H1 (cell line): ENCODE results near the gene DPYSL4. TPM values are rescaled to one million over a fixed set of nuclear protein-coding genes. Genes with fewer than 3 reads are reported as not detected.
A peak's percentile ranks its signal among the peaks of the same experiment; 100 is the strongest.

Experiments
- CTCF ChIA-PET: fragments of 300-600 bp; sonication (Branson Sonifier 250); formaldehyde crosslinking; loops from one replicate; lab custom pipeline; 2021; ENCODE audit not compliant: partially characterized antibody; lab: Charles Lee
- POLR2A ChIA-PET: fragments of 300-600 bp; sonication (Branson Sonifier 250); formaldehyde crosslinking; loops from one replicate; lab custom pipeline; 2021; ENCODE audit warnings: inconsistent platforms; ENCODE audit not compliant: partially characterized antibody; lab: Charles Lee
- DNase-seq, 2 experiments: peaks; one replicate each; pipeline versions ENCODE4 v3.0.0 to v3.0.0-alpha.2; 2010 to 2022; ENCODE audit warnings: low spot score in 2 of 2, low read depth in 1 of 2, mixed read lengths in 1 of 2
- FAIRE-seq: peaks from 2 replicates; lab custom pipeline; 2011; peaks lifted over from hg19 to GRCh38; lab: Jason Lieb, UNC
- H2AFZ ChIP-seq: 2 replicates; pipeline ENCODE4 v1.8.1; 2012; ENCODE audit warnings: low read length, inconsistent platforms
- H2AK5ac ChIP-seq: 2 replicates; pipeline ENCODE4 v1.6.1; 2013; ENCODE audit warnings: low read depth, low read length
- H2BK120ac ChIP-seq: replicated peaks from 2 replicates; pipeline ENCODE3; 2013; ENCODE audit warnings: low read depth, low read length, inconsistent platforms
- H2BK12ac ChIP-seq: 2 replicates; pipeline ENCODE4 v1.6.1; 2013; ENCODE audit warnings: low read depth, low read length
- H2BK15ac ChIP-seq: 2 replicates; pipeline ENCODE4 v1.6.1; 2013; ENCODE audit warnings: low read length
- H2BK20ac ChIP-seq: 2 replicates; pipeline ENCODE4 v1.6.1; 2013; ENCODE audit warnings: low read length
- H2BK5ac ChIP-seq: 2 replicates; pipeline ENCODE4 v1.6.1; 2013; ENCODE audit warnings: low read depth, low read length
- H3K14ac ChIP-seq: 2 replicates; pipeline ENCODE4 v1.6.1; 2013; ENCODE audit warnings: inconsistent platforms; ENCODE audit not compliant: insufficient read length
- H3K18ac ChIP-seq: 2 replicates; pipeline ENCODE4 v1.6.1; 2013; ENCODE audit warnings: low read length; ENCODE audit errors: extremely low read depth
- H3K23ac ChIP-seq: 2 replicates; pipeline ENCODE4 v1.6.1; 2013; ENCODE audit warnings: inconsistent platforms; ENCODE audit not compliant: insufficient read length
- H3K23me2 ChIP-seq: 2 replicates; pipeline ENCODE4 v1.6.1; 2013; ENCODE audit warnings: low read depth, low read length
- H3K27ac ChIP-seq: 2 replicates; pipeline ENCODE4 v1.6.1; 2011; ENCODE audit warnings: low read depth, low read length, inconsistent platforms
- H3K27me3 ChIP-seq, 4 experiments: replicated peaks in 1 of 4; 1 replicate in 1 of 4; 2 replicates in 3 of 4; pipeline versions ENCODE4 v1.6.1 to v1.8.1; 2011 to 2013; ENCODE audit warnings: low read length in 3 of 4, mild to moderate bottlenecking in 3 of 4, inconsistent platforms in 2 of 4, mixed read lengths in 2 of 4, moderate library complexity in 1 of 4; ENCODE audit not compliant: control insufficient read depth in 3 of 4, insufficient read depth in 3 of 4; ENCODE audit errors: extremely low read depth in 1 of 4
- H3K36me3 ChIP-seq, 4 experiments: 2 replicates each; pipeline versions ENCODE4 v1.6.1 to v1.8.1; 2011 to 2013; ENCODE audit warnings: mild to moderate bottlenecking in 4 of 4, low read length in 3 of 4, moderate library complexity in 2 of 4, control low read depth in 1 of 4, inconsistent platforms in 1 of 4; ENCODE audit not compliant: insufficient read depth in 4 of 4, control insufficient read depth in 2 of 4
- H3K4ac ChIP-seq: replicated peaks from 2 replicates; pipeline ENCODE3; 2013; ENCODE audit warnings: low read length, low read depth, mixed read lengths, inconsistent platforms; ENCODE audit not compliant: insufficient read length
- H3K4me1 ChIP-seq, 4 experiments: replicated peaks in 1 of 4; 1 replicate in 1 of 4; 2 replicates in 3 of 4; pipeline versions ENCODE4 v1.6.1 to v1.8.1; 2011 to 2013; ENCODE audit warnings: low read length in 3 of 4, inconsistent platforms in 2 of 4, mixed read lengths in 1 of 4; ENCODE audit not compliant: insufficient read depth in 4 of 4, control insufficient read depth in 3 of 4
- H3K4me2 ChIP-seq, 2 experiments: 2 replicates each; pipeline versions ENCODE4 v1.6.1 to v1.8.1; 2011 to 2013; ENCODE audit warnings: low read depth in 2 of 2, low read length in 2 of 2, control low read depth in 1 of 2, inconsistent platforms in 1 of 2, mild to moderate bottlenecking in 1 of 2; ENCODE audit not compliant: insufficient read depth in 1 of 2
- H3K4me3 ChIP-seq, 4 experiments: fragments of 200-600, 300-600 bp in 1 of 4; sonication (generic), shearing (Covaris generic), sonication (Bioruptor Twin) in 1 of 4; 2 replicates each; pipeline versions ENCODE4 v1.5.1 to v1.8.1; 2011 to 2016; ENCODE audit warnings: low read length in 4 of 4, low read depth in 3 of 4, control low read depth in 2 of 4, inconsistent platforms in 2 of 4, mild to moderate bottlenecking in 2 of 4, mixed read lengths in 1 of 4, moderate library complexity in 1 of 4; ENCODE audit not compliant: insufficient read depth in 2 of 4; ENCODE audit errors: extremely low read depth in 1 of 4
- H3K56ac ChIP-seq: replicated peaks from 2 replicates; pipeline ENCODE3; 2013; ENCODE audit warnings: low read depth, mild to moderate bottlenecking, mixed read lengths, low read length, inconsistent platforms; ENCODE audit not compliant: insufficient read length
- H3K79me1 ChIP-seq: 2 replicates; pipeline ENCODE4 v1.6.1; 2013; ENCODE audit warnings: low read depth, low read length, control low read depth
- H3K79me2 ChIP-seq, 2 experiments: 2 replicates each; pipeline versions ENCODE4 v1.6.1 to v1.8.1; 2012 to 2013; ENCODE audit warnings: low read length in 2 of 2, mild to moderate bottlenecking in 2 of 2, inconsistent platforms in 1 of 2; ENCODE audit not compliant: insufficient read depth in 2 of 2, control insufficient read depth in 1 of 2
- H3K9ac ChIP-seq, 4 experiments: replicated peaks in 1 of 4; 1 replicate in 1 of 4; 2 replicates in 3 of 4; pipeline versions ENCODE4 v1.6.1 to v1.8.1; 2011 to 2013; ENCODE audit warnings: low read depth in 3 of 4, low read length in 3 of 4, control low read depth in 2 of 4, mild to moderate bottlenecking in 2 of 4, moderate library complexity in 2 of 4, inconsistent platforms in 1 of 4; ENCODE audit errors: extremely low read depth in 1 of 4
- H3K9me3 ChIP-seq, 2 experiments: 2 replicates each; pipeline versions ENCODE4 v1.6.1 to v1.8.1; 2012 to 2013; ENCODE audit warnings: mild to moderate bottlenecking in 2 of 2, moderate library complexity in 2 of 2, control low read depth in 1 of 2, inconsistent platforms in 1 of 2, low read depth in 1 of 2, low read length in 1 of 2, mixed read lengths in 1 of 2; ENCODE audit not compliant: insufficient read depth in 2 of 2
- H4K20me1 ChIP-seq, 2 experiments: replicated peaks in 1 of 2; 2 replicates each; pipeline versions ENCODE3 to v1.8.1; 2011 to 2013; ENCODE audit warnings: inconsistent platforms in 2 of 2, low read length in 2 of 2, mild to moderate bottlenecking in 1 of 2; ENCODE audit not compliant: insufficient read depth in 2 of 2, control insufficient read depth in 1 of 2
- H4K5ac ChIP-seq: 2 replicates; pipeline ENCODE4 v1.6.1; 2013; ENCODE audit warnings: low read length, low read depth, mixed read lengths, inconsistent platforms; ENCODE audit not compliant: insufficient read length
- H4K8ac ChIP-seq: 2 replicates; pipeline ENCODE4 v1.8.0; 2013; ENCODE audit warnings: mild to moderate bottlenecking, moderate library complexity, low read length, inconsistent platforms; ENCODE audit not compliant: insufficient read depth; ENCODE audit errors: extremely low read depth
- H4K91ac ChIP-seq: replicated peaks from 2 replicates; pipeline ENCODE3; 2013; ENCODE audit warnings: low read length, mixed read lengths, inconsistent platforms; ENCODE audit not compliant: insufficient read length
- CBX8 ChIP-seq: fragments of 300-800, 300-1000 bp; sonication (generic); IDR thresholded peaks from 2 replicates; pipeline ENCODE4 v1.7.1; 2016; ENCODE audit warnings: low read depth, low read length, borderline replicate concordance
- RFX5 ChIP-seq: IDR thresholded peaks from 2 replicates; pipeline ENCODE4 v1.6.1; 2011; ENCODE audit warnings: low read depth, low read length, improper control_type of control experiment, borderline replicate concordance
- RNF2 ChIP-seq: fragments of 200-900, 300-1000 bp; sonication (generic); IDR thresholded peaks from 2 replicates; pipeline ENCODE4 v1.7.1; 2016; ENCODE audit warnings: borderline replicate concordance, low read depth, mild to moderate bottlenecking, antibody characterized with exemption, low read length; ENCODE audit not compliant: poor library complexity, severe bottlenecking; ENCODE audit errors: missing control alignments
- WGBS, 2 experiments: shearing (Covaris generic) in 1 of 2; methylation state at CpG; one replicate each; pipeline versions ENCODE4 v1.1.6 to v1.1.7; 2013 to 2015; ENCODE audit warnings: low lambda C conversion rate in 2 of 2, mixed read lengths in 2 of 2, inconsistent platforms in 1 of 2, low coverage in 1 of 2, missing lambda C conversion rate in 1 of 2; ENCODE audit not compliant: insufficient replicate concordance in 2 of 2, insufficient coverage in 1 of 2, insufficient read length in 1 of 2; ENCODE audit errors: extremely low coverage in 1 of 2, missing lambda C conversion rate in 1 of 2; 5-methylcytosine and 5-hydroxymethylcytosine counted together
- polyA plus RNA-seq, 7 experiments: library from polyadenylated mRNA; depleted of rRNA in 3 of 7; stranded (reverse) in 5 of 7; unstranded in 2 of 7; fragments of >200 nt in 5 of 7; fragments of 200-250 nt in 2 of 7; gene quantifications; 1 replicate in 5 of 7; 2 replicates in 1 of 7; 4 replicates in 1 of 7; pipeline versions ENCODE4 v1.2.1 to v1.2.3, GENCODE V29; 2011 to 2013; ENCODE audit warnings: missing spikeins in 2 of 7, mixed read lengths in 2 of 7
- total RNA-seq: library from RNA; stranded (reverse); fragmentation: NEBNext Ultra II Directional; extraction: Animal tissue kit (Norgen Biotek cat#: 25700); gene quantifications from 2 replicates; pipeline ENCODE4 v1.2.1, GENCODE V29; 2021
- TF ChIP-seq, protein P1 (sequence below): IDR thresholded peaks from 2 replicates; pipeline ENCODE4 v1.6.1; 2012; ENCODE audit warnings: inconsistent platforms

DPYSL4 gene
- total and polyA plus RNA-seq, 2 of the 8 experiments (the other 6 are each of a cell fraction or from before 2014, with no cell fraction given): 12.9 to 15.2 TPM

DNA sequence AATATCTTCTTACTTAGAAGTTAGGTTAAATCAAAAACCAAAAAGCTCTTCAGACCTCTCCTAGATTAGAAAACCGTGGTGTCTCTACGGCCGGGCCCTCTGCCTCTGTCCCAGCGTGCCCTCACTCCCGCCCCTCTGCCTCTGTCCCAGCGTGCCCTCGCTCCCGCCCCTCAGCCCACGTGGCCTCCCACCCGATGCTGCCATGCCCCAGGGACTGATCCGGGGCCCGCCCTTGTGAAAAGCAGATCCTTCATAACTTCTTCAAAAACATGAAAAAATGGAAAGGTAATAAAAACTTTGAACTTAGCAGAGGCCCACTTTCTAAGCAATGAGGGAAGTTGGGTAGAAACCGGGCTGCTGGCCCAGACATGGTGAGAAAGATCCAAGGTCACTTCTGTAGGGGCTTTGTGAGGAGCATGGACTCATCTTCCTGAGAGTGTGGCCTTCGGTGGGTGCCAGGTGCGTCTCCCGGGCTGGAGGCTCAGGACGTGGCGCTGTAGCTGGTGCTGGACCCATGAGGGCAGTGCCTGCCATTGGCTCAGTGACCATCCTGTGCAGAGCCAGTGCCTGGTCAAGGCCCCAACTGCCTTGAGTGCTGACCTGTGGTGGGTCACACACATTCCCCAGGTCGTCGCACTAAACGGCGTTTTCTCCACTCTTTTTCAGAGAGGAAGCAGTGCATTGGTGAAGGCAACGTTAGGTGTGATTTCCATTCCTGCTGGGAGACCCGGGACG is 4.9 kb upstream of the DPYSL4 start:
- H3K9ac ChIP-seq: no peak overlapping the region
- H2BK12ac ChIP-seq: no peak overlapping the region
- no peaks in the 10 kb centered on the region for H3K79me2 ChIP-seq
- H3K36me3 ChIP-seq: no peaks in the 10 kb centered on the region
- H2BK120ac ChIP-seq: no peak overlapping the region
- H4K20me1 ChIP-seq: peaks cover 0 to 5% of the 10 kb centered on the region in 2 experiments
- H3K18ac ChIP-seq: peak overlapping the region; percentile 13; the same call in 1 of the 2 replicates
- no peaks in the 10 kb centered on the region; a peak in 1 of 4 replicates for H3K9me3 ChIP-seq
- TF ChIP-seq RNF2: no peak
- TF ChIP-seq RFX5: no peak
- no peak for TF ChIP-seq CBX8
- TF ChIP-seq, protein P1, sequence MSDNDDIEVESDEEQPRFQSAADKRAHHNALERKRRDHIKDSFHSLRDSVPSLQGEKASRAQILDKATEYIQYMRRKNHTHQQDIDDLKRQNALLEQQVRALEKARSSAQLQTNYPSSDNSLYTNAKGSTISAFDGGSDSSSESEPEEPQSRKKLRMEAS: no peak
- H3K79me1 ChIP-seq: peaks cover 6% of the 10 kb centered on the region
- peaks cover 19 to 31% (median 24%) of the 10 kb centered on the region in 4 experiments for H3K27me3 ChIP-seq
- CTCF ChIA-PET: interaction anchor here (0.8 to 1.1 kb wide), 2 partner anchors 39 to 171 kb away, joined by 3 read pairs; no protein-coding TSS in a partner anchor
- H2BK20ac ChIP-seq: no peak overlapping the region
- no peak overlapping the region for H3K4me3 ChIP-seq
- no peak overlapping the region for H2BK15ac ChIP-seq
- H2BK5ac ChIP-seq: no peak overlapping the region
- H3K4ac ChIP-seq: no peak overlapping the region
- no peak overlapping the region for H3K4me2 ChIP-seq
- no peak overlapping the region for H4K91ac ChIP-seq
- no peak overlapping the region for H2AFZ ChIP-seq
- peaks cover 0 to 11% (median 2%) of the 10 kb centered on the region in 4 experiments; a peak in 2 of 7 replicates for H3K4me1 ChIP-seq
- DNase-seq: no peak
- peaks cover 11% of the 10 kb centered on the region for H3K23me2 ChIP-seq
- H4K8ac ChIP-seq: no peak overlapping the region
- 86% methylated on average over 21 of the region's 25 CpGs; no CpG with 5 or more reads in 1 of the 2 experiments for WGBS, 2 experiments
- FAIRE-seq: no peak
- no peak overlapping the region for H3K27ac ChIP-seq
- no peak overlapping the region for H3K14ac ChIP-seq
- no peak overlapping the region for H3K23ac ChIP-seq
- no peak overlapping the region for H3K56ac ChIP-seq
- POLR2A ChIA-PET: no interaction called here
- H4K5ac ChIP-seq: no peak overlapping the region
- H2AK5ac ChIP-seq: peak overlapping the region; percentile 24; the same call in 1 of the 2 replicates
